Aorta (tissue), 5 donors: ENCODE measurements around the gene C19orf25. TPM values are rescaled to one million over a fixed set of nuclear protein-coding genes. Genes with fewer than 3 reads are reported as not detected.

Source experiments
- ATAC-seq: fragments of 200-7000 bp; cut with Tn5 transposase; one replicate; pipeline ENCODE4 v1.9.1; 2022; ENCODE audit warnings: moderate library complexity; ENCODE audit not compliant: low FRiP score
- DNase-seq, 2 donors: peaks; one replicate each; pipeline ENCODE4 v3.0.0-alpha.2; 2020
- H3K27ac ChIP-seq, 2 donors: one replicate each; pipeline ENCODE4 v1.5.1; 2013; ENCODE audit warnings: low read length in 2 of 2, mild to moderate bottlenecking in 2 of 2, moderate library complexity in 2 of 2, control low read depth in 1 of 2, inconsistent platforms in 1 of 2, low read depth in 1 of 2
- H3K27me3 ChIP-seq, 2 donors: one replicate each; pipeline ENCODE4 v1.6.1; 2013; ENCODE audit warnings: control low read depth in 1 of 2, low read length in 1 of 2, mild to moderate bottlenecking in 1 of 2, moderate library complexity in 1 of 2; ENCODE audit not compliant: insufficient read depth in 2 of 2, control insufficient read depth in 1 of 2
- H3K36me3 ChIP-seq, 2 donors: one replicate each; pipeline ENCODE4 v1.6.1; 2013; ENCODE audit warnings: control low read depth in 1 of 2, low read length in 1 of 2, mild to moderate bottlenecking in 1 of 2; ENCODE audit not compliant: insufficient read depth in 2 of 2, control insufficient read depth in 1 of 2
- H3K4me1 ChIP-seq, 2 donors: one replicate each; pipeline ENCODE4 v1.6.1; 2013; ENCODE audit warnings: low read length in 2 of 2, control low read depth in 1 of 2, mild to moderate bottlenecking in 1 of 2, moderate library complexity in 1 of 2; ENCODE audit not compliant: insufficient read depth in 2 of 2, control insufficient read depth in 1 of 2
- H3K4me3 ChIP-seq, 2 donors: one replicate each; pipeline ENCODE4 v1.5.1; 2013; ENCODE audit warnings: low read length in 2 of 2, control low read depth in 1 of 2, mild to moderate bottlenecking in 1 of 2
- H3K9me3 ChIP-seq: one replicate; pipeline ENCODE4 v1.6.1; 2013; ENCODE audit warnings: mild to moderate bottlenecking, low read length; ENCODE audit not compliant: control insufficient read depth
- WGBS, 2 donors: extraction: QIAGEN DNeasy Blood & Tissue Kit; methylation state at CpG; one replicate each; pipeline ENCODE4 v1.1.7; 2013; 5-methylcytosine and 5-hydroxymethylcytosine counted together
- intact Hi-C, 2 donors: fragments of 100-400 bp; cut with DNase I; formaldehyde crosslinking; loops; one replicate each; pipeline versions ENCODE4 v1.14.2 to v1.15.0; 2022
- polyA plus RNA-seq, 2 donors: library from polyadenylated mRNA; stranded (reverse); fragments of 200-250 nt; gene quantifications; one replicate each; pipeline ENCODE4 v1.2.3, GENCODE V29; 2013
- total RNA-seq, 2 donors: library from RNA; stranded (reverse); fragmentation: NEBNext Ultra II Directional; extraction: Animal tissue kit (Norgen Biotek cat#: 25700); gene quantifications; one replicate each; pipeline ENCODE4 v1.2.1, GENCODE V29; 2021
- donor health status: healthy with polysubstance abuse.
- donor health status: Bipolar disorder and iron deficiency.
- donor health status: DM: no; HTN: no; CAD: no.
- donor health status: DM: no; HTN: no; CAD: no.
- donor health status: DM: yes; HTN: yes; CAD: no.

Gene C19orf25
- total and polyA plus RNA-seq, 4 donors: 19.0 to 33.5 (median 22.8) TPM

DNA sequence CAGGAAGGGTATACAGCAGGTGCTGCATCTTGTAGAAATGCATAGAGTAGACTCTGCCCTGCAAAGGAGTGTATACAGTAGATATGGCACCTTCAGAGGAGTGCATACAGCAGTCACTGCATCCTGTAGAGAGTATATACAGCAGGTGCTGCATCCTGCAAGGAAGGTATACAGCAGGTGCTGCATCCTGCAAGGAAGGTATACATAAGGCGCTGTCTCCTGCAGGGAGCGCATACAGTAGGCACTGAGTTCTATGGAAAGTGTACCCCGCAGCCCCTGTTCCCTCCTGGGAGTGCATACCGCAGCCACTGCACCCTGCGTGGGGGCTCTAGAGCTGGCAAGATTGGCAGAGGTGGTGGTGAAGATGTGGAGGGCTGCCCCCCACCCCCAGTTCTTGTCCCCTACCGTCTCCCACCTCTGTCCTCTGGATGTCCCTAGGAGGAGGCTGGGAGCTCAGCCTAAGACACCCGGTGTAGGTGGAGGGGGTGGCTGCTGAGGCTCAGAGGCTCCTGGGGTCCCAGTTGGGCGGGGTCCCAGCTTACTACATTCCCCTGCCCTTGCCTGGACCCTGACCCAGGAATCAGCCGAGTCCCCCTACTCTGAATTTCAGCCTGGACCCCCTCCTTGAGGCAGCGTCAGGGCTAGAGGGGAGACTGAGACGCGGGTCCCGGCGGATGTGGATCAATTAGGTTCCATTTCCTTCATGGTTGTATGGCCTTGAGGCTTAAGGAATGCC, 36.1 kb upstream of the C19orf25 start:
- Histone ChIP-seq H3K27me3 (no peaks in the 10 kb centered on the region), H3K27ac (no peak overlapping the region), H3K36me3 (no peaks in the 10 kb centered on the region), H3K4me3 (no peak overlapping the region), H3K4me1 (no peaks in the 10 kb centered on the region), H3K9me3 (no peaks in the 10 kb centered on the region)
- intact Hi-C loops: no loop called here
- DNase-seq: no peak
- WGBS, 2 donors: 74 to 78% methylated on average over 14 of the region's 14 CpGs
- ATAC-seq: no peak

DNA sequence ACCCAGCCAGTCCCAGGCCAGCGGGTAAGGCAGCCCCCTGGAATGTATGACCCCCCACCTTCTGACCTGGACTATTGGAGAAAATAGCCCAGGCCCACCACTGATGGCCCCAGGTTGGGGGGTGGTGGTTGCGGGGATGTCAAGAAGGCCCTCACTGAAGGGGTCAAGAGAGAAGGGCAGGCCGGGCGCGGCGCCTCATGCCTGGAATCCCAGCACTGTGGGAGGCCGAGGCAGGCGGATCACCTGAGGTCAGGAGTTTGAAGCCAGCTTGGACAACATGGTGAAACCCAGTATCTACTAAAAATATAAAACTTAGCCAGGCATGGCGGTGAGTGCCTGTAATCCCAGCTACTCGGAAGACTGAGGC, 35.3 kb upstream of the C19orf25 start:
- 68 to 85% methylated on average over 10 of the region's 10 CpGs for WGBS, 2 donors
- intact Hi-C loops: no loop called here

DNA sequence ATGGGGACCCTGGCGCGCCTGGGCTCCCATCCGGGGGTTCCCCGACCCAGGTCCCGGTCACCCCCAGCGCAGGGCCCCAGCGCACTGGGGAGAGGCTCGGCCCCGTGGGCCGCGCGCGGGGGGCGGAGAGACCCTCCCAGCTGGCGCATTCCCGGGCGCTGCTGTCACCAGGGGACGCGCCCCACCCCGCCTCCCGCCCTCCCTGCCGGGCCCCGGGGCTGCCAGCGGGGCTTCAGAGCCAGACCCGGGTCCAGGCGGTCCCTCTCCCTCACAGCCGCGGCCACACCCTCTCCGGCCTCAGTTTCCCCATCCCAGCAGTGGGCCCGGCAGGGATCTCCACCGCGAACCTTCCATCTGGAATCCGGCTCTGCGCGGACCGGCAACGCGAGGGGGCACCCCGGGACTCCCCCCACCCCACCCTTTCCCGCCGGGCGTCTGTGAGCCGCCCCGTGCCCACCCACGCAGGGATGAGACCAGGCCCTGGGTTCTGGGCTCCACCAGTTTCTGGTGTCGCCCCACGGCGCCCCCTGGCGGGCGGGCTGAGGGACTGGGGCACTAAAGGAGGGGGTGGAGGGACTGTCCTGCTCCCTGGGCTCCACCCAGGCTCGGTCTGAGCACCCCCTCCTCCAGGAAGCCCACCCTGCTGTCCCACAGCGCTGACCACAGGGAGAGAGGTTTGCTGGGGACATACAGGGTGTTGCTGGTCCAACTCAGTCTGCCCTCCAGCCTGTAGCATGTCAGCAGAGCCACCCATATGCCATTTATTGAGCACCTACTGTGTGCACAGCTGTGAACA, 34.7 kb upstream of the C19orf25 start:
- intact Hi-C loops: no loop called here

More for the DNA sequence above, 35.3 kb upstream of the C19orf25 start:
- no peak overlapping the region for H3K27ac ChIP-seq
- DNase-seq (no peak), ATAC-seq (no peak)
- H3K9me3 ChIP-seq: no peaks in the 10 kb centered on the region
- H3K4me3 ChIP-seq: no peak overlapping the region
- H3K4me1 ChIP-seq: no peaks in the 10 kb centered on the region
- H3K36me3 ChIP-seq: no peaks in the 10 kb centered on the region
- no peaks in the 10 kb centered on the region for H3K27me3 ChIP-seq

DNA sequence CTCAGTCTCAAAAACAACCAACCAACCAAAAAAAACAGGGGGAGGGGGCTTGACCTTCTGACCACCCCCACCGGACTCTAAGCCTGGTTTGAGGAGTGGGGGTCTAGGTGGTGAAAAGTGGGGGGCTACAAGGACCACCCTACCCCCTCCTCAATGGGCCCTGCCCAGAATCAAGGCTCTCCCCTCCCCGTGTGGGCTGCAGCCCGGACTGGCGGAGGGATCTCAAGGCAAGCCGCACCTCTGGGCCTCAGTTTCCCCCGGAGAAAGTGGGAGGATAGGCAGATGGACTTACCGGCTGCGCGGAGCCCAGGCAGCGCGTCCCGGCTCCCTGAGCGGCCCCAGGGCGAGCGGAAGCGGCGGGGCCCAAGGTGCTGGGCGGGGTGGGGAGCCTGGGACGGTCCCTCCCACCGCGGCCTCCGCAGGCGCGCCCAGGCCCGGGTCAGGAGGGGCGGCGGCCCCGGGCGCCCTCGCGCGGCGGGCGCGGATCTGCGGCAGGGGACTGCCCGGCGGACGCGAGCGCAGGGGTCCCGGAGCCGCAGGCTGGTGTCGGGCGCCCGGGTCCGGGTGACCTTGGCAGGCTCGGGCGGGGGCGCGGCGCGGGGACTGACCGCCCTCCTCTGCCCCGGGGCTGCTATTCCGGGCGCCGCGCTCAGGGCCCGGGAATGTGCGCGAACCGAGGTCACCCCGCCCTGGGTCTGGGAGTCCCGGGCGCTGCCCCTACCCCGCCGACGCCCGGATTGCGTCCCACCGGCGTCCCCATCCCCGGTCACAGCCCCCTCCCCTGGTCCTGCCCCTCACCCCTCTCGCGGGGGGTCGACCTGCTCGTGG, 33.9 kb upstream of the C19orf25 start, which contains the start of gene ADAMTSL5:
Gene ADAMTSL5, minus strand, starts transcription at position 349 of the 828 bp plus-strand sequence. CDS start 2,076 bp downstream, outside the sequence.
- Histone ChIP-seq H3K27me3 (no peaks in the 10 kb centered on the region), H3K9me3 (no peaks in the 10 kb centered on the region), H3K4me3 (peak within 1 kb of the TSS; percentile 42 to 64), H3K27ac (peak within 1 kb of the TSS in 1 of 2 donors; percentile 55), H3K36me3 (no peaks in the 10 kb centered on the region), H3K4me1 (no peaks in the 10 kb centered on the region)
- ATAC-seq (peak; percentile 63), DNase-seq (peak in 1 of 2 donors; percentile 74)
- intact Hi-C loops: no loop called here
- WGBS, 2 donors: 2 to 10% methylated on average over 20 to 78 of the region's 78 CpGs

More for the DNA sequence above, 34.7 kb upstream of the C19orf25 start:
- Histone ChIP-seq H3K27ac (peak overlapping the region in 1 of 2 donors; percentile 31), H3K4me3 (peak overlapping the region; percentile 42 to 64), H3K27me3 (no peaks in the 10 kb centered on the region), H3K36me3 (no peaks in the 10 kb centered on the region), H3K4me1 (no peaks in the 10 kb centered on the region), H3K9me3 (no peaks in the 10 kb centered on the region)
- WGBS, 2 donors: 5 to 6% methylated on average over 37 to 52 of the region's 52 CpGs
- DNase-seq (no peak), ATAC-seq (peak; percentile 37)

DNA sequence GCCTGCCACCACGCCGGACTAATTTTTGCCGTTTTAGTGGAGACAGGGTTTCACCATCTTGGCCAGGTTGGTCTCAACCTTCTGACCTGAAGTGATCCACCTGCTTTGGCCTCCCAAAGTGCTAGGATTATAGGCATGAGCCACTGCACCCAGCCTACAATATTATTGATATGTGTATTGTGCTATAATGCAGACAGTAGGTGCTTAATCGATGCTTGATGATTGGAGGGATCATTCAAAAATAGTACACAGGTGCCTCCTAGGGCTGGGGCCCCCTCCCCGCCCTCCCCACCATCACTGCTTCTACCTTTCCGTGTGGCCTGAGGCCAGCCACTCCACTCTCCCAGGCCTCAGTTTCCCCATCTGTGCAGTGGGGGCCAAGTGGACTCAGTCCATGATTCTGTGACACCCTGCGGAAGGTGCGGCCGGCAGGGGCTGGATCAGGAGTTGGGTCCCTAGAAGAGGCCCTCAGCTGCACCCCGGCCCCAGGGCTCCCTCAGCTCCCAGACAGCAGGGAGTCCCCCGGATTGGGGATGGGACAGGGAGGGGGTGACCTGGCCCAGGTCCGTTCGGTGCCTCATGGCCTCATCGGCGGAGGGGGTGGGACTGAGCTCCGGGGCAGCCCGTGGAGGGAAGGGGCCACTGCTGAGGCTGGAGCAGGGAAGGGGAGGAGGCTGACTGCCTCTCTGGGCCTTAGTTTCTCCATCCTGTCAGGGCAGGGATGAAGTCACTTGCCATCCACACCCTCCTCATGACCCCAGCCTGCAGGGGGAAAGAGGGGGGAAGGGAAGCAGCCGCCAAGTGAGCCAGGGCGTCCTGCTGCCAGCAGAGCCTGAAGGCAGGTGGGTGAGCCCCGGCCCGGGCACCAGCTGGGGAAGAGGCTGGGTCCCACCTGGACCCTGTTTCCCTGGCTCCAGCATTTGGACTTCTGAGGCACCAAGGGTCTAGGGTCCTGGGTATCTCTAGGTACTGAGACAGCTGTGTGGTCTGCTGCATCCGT, 32.6 kb upstream of the C19orf25 start:
- no peaks in the 10 kb centered on the region for H3K4me1 ChIP-seq
- WGBS, 2 donors: 57 to 60% methylated on average over 17 to 22 of the region's 22 CpGs

DNA sequence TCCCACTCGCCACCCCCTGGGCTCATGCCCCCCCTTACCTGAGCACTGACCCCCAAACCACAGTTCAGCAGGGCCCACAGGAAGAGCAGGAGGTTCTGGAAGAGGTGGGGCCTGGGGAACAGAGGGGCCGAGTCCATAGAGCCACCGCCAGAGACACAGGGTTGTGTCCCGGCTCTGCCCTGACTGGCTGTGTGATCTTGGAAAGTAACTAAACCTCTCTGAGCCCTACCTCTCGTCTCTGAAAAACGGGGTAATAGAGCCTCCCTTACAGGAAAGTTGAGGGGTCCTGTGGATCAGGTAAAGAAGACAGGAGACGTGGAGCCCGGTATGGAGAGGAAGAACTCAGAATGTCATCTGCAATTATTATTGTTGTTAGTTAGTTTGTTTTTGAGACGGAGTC, 31.8 kb upstream of the C19orf25 start:
- ATAC-seq (no peak), DNase-seq (no peak)
- Histone ChIP-seq H3K9me3 (no peaks in the 10 kb centered on the region), H3K36me3 (no peaks in the 10 kb centered on the region), H3K4me1 (no peaks in the 10 kb centered on the region), H3K27ac (no peak overlapping the region), H3K4me3 (no peak overlapping the region), H3K27me3 (no peaks in the 10 kb centered on the region)
- 58 to 61% methylated on average over 9 of the region's 9 CpGs for WGBS, 2 donors
- intact Hi-C loops: no loop called here

More for the DNA sequence above, 32.6 kb upstream of the C19orf25 start:
- H3K36me3 ChIP-seq: no peaks in the 10 kb centered on the region
- DNase-seq (no peak), ATAC-seq (no peak)
- H3K4me3 ChIP-seq: no peak overlapping the region
- H3K9me3 ChIP-seq: no peaks in the 10 kb centered on the region
- no peaks in the 10 kb centered on the region for H3K27me3 ChIP-seq
- intact Hi-C loops: no loop called here
- H3K27ac ChIP-seq: no peak overlapping the region

DNA sequence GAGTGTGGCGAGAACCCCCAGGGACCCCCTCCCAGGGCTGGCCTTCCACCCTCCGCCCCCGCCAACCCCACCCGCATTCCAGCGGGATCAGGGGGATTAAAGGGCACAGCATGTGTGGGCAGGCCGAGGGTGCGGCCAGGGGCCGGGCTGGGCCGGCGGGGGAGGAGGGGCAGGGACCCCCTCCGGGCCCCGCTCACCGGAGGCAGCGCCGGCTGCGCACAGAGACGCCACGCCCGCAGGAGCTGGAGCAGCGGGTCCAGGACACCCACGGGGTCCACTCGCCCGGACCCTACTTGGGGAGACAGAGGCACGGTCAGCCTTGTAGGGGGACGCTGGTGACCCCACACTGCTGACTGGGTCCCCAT, 31.4 kb upstream of the C19orf25 start:
- H3K27ac ChIP-seq: no peak overlapping the region
- H3K9me3 ChIP-seq: no peaks in the 10 kb centered on the region
- WGBS, 2 donors: 45 to 50% methylated on average over 21 to 25 of the region's 25 CpGs
- H3K27me3 ChIP-seq: no peaks in the 10 kb centered on the region
- intact Hi-C loops: no loop called here
- DNase-seq (no peak), ATAC-seq (no peak)
- no peaks in the 10 kb centered on the region for H3K4me1 ChIP-seq
- H3K4me3 ChIP-seq: no peak overlapping the region
- H3K36me3 ChIP-seq: no peaks in the 10 kb centered on the region
